ENCODE data around the gene STRN3. TPM values are rescaled to one million over a fixed set of nuclear protein-coding genes. Genes with fewer than 3 reads are reported as not detected.

Gene STRN3
- total and polyA plus RNA-seq, 2 of the 8 experiments (the other 6 are each of a cell fraction or from before 2014, with no cell fraction given): 8.7 to 38.1 TPM

DNA sequence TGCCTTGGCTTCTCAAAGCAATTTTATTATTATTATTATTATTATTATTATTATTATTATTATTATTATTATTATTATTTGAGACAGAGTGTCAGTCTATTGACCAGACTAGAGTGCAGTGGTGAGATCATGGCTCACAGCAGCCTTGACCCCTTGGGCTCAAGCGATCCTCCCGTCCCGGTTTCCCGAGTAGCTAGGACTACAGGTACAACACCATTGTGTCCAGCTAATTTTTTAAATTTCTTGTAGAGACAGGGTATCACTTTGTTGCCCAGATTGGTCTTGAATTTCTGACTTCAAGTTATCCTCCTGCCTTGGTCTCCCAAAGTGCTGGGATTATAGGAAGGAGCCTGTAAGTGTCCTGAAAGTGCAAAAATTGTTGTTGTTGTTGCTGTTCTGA is 12.3 kb downstream of the STRN3 start:
- H4K8ac ChIP-seq (ENCODE audit: extremely low read depth, insufficient read depth, low read length): no peak overlapping the region
- no peak overlapping the region for H3K4ac ChIP-seq (replicated peaks; ENCODE audit: insufficient read length, low read depth, low read length)
- peaks cover 4% of the 10 kb centered on the region; the same call in 1 of the 2 replicates for H3K79me1 ChIP-seq (ENCODE audit: low read depth, low read length)
- H4K91ac ChIP-seq (replicated peaks; ENCODE audit: insufficient read length, low read length): no peak overlapping the region
- peaks cover 0 to 10% (median 2%) of the 10 kb centered on the region in 4 experiments; a peak in 2 of 8 replicates for H3K36me3 ChIP-seq (ENCODE audit: control insufficient read depth in 2 of 4, insufficient read depth in 4 of 4, low read length in 3 of 4)
- WGBS, 2 experiments (ENCODE audit: extremely low coverage in 1 of 2, insufficient coverage in 1 of 2, insufficient read length in 1 of 2, insufficient replicate concordance in 2 of 2, low coverage in 1 of 2, low lambda C conversion rate in 2 of 2, missing lambda C conversion rate in 1 of 2): 100% methylated on average over 4 of the region's 4 CpGs; no CpG with 5 or more reads in 1 of the 2 experiments
- TF ChIP-seq GABPA (IDR thresholded peaks at IDR 0.05; ENCODE audit: borderline replicate concordance, insufficient read depth, low read length) (no peak), YY1 (IDR thresholded peaks at IDR 0.05; ENCODE audit: low read depth, low read length) (no peak), HDAC2 (IDR thresholded peaks at IDR 0.05; ENCODE audit: borderline replicate concordance in 1 of 2, low read depth in 2 of 2, low read length in 2 of 2) (no peak), RFX5 (IDR thresholded peaks at IDR 0.05; ENCODE audit: borderline replicate concordance, low read depth, low read length) (no peak)
- H2BK15ac ChIP-seq (ENCODE audit: low read length): no peak overlapping the region
- peaks cover 0 to 2% (median 0%) of the 10 kb centered on the region in 4 experiments; a peak in 1 of 7 replicates for H3K4me1 ChIP-seq (replicated peaks in 1 of 4; ENCODE audit: control insufficient read depth in 3 of 4, insufficient read depth in 4 of 4, low read length in 3 of 4)
- ChIA-PET POLR2A (ENCODE audit: partially characterized antibody) (interaction anchor here (6.2 kb wide), 1 partner anchor 11 kb away, joined by 38 read pairs; the partner anchor contains the start of genes AP4S1 and STRN3), CTCF (ENCODE audit: partially characterized antibody) (interaction anchor here (0.7 kb wide), 1 partner anchor 436 kb away, joined by 3 read pairs; no protein-coding TSS in a partner anchor)
- no peak overlapping the region for H3K23ac ChIP-seq (ENCODE audit: insufficient read length)
- no peak overlapping the region for H3K4me3 ChIP-seq (ENCODE audit: extremely low read depth in 1 of 4, insufficient read depth in 2 of 4, low read depth in 3 of 4, low read length in 4 of 4)
- H2AFZ ChIP-seq (ENCODE audit: low read length): no peak overlapping the region
- no peak overlapping the region for H3K56ac ChIP-seq (replicated peaks; ENCODE audit: insufficient read length, low read depth, low read length)
- no peak overlapping the region for H3K18ac ChIP-seq (ENCODE audit: extremely low read depth, low read length)
- H3K27ac ChIP-seq (ENCODE audit: low read depth, low read length): no peak overlapping the region
- FAIRE-seq: no peak
- H3K9me3 ChIP-seq (ENCODE audit: insufficient read depth in 2 of 2, low read depth in 1 of 2, low read length in 1 of 2): no peaks in the 10 kb centered on the region
- H3K4me2 ChIP-seq (ENCODE audit: insufficient read depth in 1 of 2, low read depth in 2 of 2, low read length in 2 of 2): no peak overlapping the region
- no peak overlapping the region for H2BK12ac ChIP-seq (ENCODE audit: low read depth, low read length)
- peaks cover 10 to 12% of the 10 kb centered on the region in 2 experiments for H4K20me1 ChIP-seq (replicated peaks in 1 of 2; ENCODE audit: control insufficient read depth in 1 of 2, insufficient read depth in 2 of 2, low read length in 2 of 2)
- H3K79me2 ChIP-seq (ENCODE audit: control insufficient read depth in 1 of 2, insufficient read depth in 2 of 2, low read length in 2 of 2): peaks cover 14 to 95% of the 10 kb centered on the region in 2 experiments
- no peak overlapping the region for H3K14ac ChIP-seq (ENCODE audit: insufficient read length)
- H3K9ac ChIP-seq (replicated peaks in 1 of 4; ENCODE audit: extremely low read depth in 1 of 4, low read depth in 3 of 4, low read length in 3 of 4): no peak overlapping the region
- H4K5ac ChIP-seq (ENCODE audit: insufficient read length, low read depth, low read length): no peak overlapping the region
- no peaks in the 10 kb centered on the region for H3K23me2 ChIP-seq (ENCODE audit: low read depth, low read length)
- no peak overlapping the region for H2BK20ac ChIP-seq (ENCODE audit: low read length)
- H2BK120ac ChIP-seq (replicated peaks; ENCODE audit: low read depth, low read length): no peak overlapping the region
- no peak overlapping the region for H2AK5ac ChIP-seq (ENCODE audit: low read depth, low read length)
- H3K27me3 ChIP-seq (replicated peaks in 1 of 4; ENCODE audit: control insufficient read depth in 3 of 4, extremely low read depth in 1 of 4, insufficient read depth in 3 of 4, low read length in 3 of 4): no peaks in the 10 kb centered on the region
- no peak for DNase-seq (ENCODE audit: low read depth in 1 of 2, low spot score in 2 of 2)
- H2BK5ac ChIP-seq (ENCODE audit: low read depth, low read length): no peak overlapping the region

Data from H1 (cell line).